Glomerular visceral epithelial cell (primary cell): ENCODE results near the gene GATA2.

ENCODE experiments used
- DNase-seq: peaks from one replicate; pipeline ENCODE4 v3.0.0-alpha.2; 2016; ENCODE audit errors: extremely low spot score

The GATA2 gene

DNA sequence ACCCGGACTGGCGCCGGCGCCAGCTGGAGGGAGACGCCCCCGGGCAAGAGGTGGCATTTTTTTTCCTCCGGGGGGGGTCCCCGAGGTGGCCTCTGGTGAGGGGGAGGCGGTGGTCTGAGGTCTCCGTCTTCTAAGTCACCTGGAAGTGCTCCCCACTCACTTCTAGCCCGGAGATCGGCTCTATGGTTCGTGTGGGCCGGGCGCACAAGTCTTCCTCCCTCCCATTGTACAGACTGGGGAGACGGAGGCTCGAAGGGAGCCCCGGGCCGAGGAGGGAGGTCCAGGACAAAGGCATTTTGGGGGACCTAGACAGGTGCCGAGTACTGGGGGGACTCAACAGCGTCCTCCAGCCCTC is 4.4 kb downstream of the GATA2 start:
- no peak for DNase-seq

DNA sequence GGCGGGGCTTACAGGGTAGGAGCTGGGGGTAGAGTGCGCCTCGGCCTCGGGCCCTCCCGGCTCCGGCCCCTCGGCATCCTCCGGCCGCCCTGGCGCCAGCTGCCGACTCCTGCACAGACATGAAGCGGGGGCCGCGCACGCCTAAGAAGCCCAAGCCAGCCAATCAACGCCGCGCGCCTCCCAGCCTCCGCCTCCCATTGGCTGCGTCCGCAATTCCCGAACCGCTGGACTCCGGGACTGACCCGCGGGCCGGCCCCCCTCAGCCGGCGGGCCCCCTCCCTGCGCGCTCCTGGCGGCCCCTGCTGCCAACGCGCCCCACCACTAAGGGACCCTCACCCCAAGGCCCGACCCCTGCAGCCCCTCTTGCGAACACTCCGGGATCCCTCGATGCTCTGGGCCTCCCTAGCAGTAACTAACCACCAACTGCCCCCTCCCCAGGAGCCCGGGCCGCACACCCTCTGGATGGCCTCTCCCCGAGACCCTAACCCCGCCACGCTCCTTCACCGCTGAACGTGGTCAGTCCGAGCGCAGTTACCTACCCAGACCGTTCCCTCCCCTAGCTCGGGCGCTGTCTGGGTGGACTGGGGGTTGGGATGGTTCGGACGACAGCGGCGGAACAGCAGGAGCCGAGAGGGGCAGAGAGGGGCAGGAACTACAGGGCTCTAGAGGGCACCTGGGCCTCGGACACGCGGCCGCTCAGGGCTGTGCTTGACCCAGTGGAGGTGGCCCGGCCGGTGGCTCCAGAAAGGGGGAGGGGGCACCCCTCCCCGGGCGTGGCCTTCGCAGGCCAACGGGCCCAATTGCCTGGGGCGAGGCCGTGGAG is 5.0 kb downstream of the GATA2 start:
- peak; percentile 80 for DNase-seq

DNA sequence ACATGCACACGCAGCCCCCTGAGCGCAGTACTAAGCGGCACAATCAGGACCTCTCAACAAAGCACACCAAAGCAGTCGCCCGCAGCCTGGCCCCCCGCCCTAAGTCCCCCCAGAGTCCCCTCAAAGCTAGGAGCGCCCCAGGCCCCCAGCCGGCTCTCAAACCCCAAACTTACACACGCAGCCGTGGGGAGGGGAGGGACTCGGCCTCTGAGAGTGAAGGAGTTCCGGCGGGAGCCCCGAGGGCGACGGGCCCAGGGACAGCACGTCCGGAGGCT is 5.5 kb downstream of the GATA2 start:
- no peak for DNase-seq

- DNase-seq, result peak; percentile 6
These were observed 6.1 kb downstream of the GATA2 start for GRCh38 chr3:128486681-128487537.

DNA sequence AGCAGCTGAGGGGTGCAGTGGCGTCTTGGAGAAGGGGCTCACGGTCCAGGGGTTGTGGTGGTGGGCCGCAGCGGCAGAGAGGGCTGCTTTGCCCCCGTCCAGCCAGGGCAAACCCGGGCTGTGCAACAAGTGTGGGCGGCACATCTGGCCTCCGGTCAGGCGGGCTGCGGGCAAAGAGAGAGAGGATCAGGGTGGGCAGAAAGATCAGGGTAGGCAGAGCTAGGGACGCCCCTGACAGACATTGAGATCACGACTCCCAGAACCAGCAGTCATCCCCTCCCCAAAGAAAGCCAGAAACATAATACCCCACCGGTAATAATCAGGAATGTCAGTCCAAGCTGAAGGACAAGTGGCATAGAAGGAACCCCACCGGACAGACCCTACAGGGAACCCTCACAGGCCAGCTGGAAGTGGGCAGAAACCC is 6.8 kb downstream of the GATA2 start:
- DNase-seq, result no peak

DNA sequence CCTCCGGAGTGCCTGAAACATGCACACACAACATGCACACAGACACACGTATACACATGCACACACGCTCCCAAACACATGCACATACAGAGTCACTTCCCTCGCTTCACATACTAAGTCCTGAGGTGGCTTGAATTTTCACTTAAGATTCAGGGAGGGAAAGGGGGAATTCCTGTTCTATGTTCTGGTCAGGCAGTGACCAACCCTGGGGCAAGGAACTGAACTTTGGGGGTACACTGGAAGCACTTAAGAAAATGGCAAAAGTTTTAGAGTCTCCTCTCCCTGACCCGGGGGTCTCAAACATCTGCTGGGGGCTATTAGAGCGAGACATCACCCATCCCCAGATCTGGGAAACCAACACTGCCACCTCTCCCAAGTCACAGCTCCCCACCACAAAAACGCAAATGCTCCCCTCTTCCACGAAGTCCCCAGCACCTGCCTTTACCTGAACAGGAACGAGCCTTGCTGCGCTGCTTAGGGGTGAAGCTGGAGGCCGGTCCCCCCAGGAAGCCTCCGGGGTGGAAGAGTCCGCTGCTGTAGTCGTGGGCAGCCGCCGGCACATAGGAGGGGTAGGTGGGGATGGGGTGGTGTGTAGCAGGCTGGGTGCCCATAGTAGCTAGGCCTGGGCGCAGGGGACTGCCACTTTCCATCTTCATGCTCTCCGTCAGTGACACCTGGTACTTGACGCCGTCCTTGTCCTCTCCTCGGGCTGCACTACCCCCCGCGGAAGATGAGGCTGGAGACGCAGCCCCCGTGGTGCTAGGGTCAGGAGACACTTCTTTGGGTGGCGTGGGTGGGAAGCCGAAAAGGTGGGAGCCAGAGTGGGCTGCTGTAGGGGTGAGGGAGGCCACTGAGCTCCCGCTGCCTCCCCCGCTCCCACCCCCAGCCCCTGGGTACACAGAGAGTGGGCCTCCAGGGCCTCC is 7.5 kb downstream of the GATA2 start:
- DNase-seq, result no peak

DNA sequence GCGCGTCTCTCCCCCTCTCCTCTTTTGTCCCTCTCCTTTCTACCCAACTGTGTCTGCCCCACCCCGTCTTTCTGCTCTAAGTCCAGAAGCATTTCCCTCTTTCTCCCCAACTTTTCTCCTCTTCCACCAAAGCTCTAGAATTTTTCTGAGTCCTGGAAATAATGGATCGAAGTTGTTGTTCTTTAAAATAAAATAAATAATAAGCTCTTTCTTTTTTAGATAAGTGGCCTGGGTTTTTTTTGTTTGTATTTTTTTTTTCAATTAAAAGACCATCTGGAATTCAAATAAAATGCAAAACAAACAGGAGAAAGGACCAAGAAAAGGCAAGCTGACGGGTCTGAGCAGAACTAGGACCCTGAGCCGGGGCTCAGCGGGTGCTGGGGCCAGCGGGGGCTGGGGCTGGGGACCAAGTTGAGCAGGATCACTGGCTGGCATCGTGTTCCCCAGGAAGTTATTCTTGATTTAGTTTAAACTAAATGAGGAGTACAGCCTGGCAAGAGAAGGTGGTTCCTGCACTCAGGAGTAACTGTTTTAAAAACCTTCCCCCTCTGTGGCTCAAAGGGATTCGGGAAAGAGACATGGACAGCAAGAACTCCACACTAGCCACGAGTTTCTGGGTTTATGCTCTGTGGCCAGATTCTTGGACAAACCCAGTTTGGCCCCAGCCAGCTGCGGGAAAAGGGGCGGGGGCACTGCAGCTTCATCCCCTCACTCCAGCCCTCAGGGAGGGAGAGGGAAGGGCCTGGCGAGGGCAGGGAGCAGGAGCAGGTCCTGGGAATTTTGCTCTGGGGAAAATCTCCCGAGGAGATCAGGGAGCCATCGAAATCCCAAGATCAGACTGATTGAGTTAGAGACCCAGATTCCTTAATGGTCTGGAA is 8.4 kb downstream of the GATA2 start:
- no peak for DNase-seq

GRCh38 chr3:128483657-128484403 is 9.2 kb downstream of the GATA2 start:
- DNase-seq, result no peak

DNA sequence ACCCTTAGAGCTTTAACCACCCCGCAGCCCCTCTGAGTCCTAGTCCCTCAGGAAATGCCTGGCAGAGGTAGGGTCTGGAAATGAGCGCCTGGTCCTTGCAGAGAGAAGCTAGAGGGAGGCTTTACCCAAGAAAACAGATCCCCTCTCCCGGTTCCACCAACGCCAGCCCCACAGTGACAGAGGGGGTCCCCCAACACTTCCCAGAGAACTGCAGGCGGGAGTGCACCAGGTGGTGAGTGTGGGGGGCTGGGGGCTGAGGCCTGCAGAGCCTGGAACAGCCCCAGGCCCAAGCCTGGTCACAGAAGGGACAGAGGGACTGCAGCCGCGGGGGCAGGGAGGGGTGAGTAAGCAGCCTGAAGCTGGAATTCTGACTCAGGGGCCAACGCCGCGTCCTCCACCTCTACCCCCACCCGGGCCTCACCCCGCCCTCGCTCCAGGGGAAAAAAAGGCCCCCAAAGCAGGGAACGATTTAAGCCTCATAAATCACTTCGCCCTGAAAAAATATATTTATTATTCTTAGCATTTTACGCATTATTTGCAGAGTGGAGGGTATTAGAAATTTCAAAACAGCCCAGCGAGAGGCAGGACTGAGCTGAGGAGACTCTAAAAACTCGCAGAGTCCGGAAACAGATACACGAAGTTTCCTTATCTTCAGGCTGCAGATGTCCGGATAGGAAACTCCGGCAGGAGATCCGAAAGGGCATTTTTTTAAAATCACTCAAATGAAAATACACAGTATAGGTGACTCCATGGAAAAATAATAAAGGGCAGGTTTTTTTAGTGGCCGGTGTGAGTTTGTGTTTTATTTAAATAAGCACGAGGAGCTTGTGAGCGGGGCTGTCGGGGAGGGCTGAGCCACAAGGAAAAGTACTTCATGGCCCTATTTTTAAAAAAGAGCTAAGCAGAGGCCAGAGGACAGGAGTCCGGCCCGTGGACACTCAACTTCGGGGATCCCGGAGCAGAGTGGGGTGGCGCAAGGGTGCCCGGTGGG is 10.0 kb downstream of the GATA2 start:
- DNase-seq, result peak; percentile 12

GRCh38 chr3:128482175-128482574 is 10.8 kb downstream of the GATA2 start:
- DNase-seq, result no peak

- no peak for DNase-seq
These were observed 11.5 kb downstream of the GATA2 start for GRCh38 chr3:128481438-128481942.

GRCh38 chr3:128480717-128481437 is 12.1 kb downstream of the GATA2 start:
- no peak for DNase-seq

DNA sequence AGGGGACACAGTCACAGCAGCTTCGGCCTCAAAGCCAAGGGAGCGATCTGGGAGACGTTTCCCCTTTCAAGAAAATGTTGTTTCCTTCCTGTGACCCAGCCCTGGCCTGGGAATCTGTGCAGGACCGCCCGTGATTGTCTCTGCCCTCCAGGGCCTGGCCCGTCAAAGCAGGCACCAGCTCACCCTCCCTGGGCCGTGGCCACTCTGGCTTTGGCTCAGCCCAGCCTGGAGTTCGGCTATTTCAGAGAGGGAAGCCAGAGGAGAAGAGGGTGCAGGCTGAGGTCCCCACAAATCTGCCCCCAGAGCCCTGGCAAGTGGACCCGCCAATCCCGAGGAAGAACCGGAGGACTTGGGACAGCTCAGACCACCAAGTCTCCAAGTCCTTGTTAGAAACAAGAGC is 12.7 kb downstream of the GATA2 start:
- no peak for DNase-seq

DNA sequence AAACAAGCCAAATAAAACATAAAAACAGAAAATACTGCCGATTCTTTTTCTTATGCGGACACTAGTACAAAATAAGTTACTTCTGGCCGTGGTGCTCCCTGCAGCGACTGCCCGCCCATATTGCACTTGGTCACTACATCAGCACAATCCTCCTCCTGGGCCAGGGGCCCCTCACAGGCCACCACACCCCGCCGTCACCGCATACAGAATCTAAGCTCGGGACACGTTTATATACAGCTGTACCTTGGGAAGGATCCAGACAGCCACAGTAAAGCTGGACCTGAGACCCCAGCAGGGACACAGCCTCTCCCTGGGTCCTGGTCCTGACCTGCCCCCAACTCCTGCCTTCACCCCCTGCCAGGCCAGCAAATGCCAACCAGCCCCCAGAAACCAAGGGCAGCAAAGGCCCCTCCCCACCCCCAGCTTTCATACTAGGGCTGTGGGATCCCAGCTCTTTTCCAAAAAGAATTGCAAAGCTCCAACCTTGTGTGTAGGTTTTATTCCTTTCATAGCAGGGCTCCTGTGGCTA is 13.4 kb downstream of the GATA2 start:
- no peak for DNase-seq

- no peak for DNase-seq
These were observed 14.2 kb downstream of the GATA2 start for GRCh38 chr3:128478576-128479506.

- no peak for DNase-seq
These were observed 16.3 kb downstream of the GATA2 start for GRCh38 chr3:128476659-128477058.

DNA sequence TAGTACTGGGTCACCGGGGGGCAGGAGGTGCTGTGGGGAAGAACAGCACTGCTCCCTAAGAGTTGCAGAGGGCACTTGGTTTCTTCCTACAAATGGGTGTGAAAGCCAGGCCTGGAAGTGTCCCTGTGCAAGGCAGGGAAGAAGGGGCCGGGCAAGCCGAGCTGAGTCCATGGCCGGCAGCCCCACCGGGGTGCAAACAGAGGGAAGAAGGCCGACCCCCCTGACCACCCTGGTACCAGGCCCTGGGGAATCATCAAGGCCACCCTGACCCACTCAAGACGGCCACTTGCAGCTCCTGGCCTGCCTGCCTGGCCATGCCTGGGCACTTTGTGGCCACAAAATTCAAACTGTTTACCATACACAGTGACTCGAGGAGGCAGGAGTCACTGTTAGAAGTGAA is 17.6 kb downstream of the GATA2 start:
- no peak for DNase-seq
